NCI-H1105 (cell line): Measurements from ENCODE around the gene PCCA.
"Not testable (repeated sequence)": the region's sequence is repeated elsewhere in the genome, so short reads cannot be mapped to it uniquely, and the experiment has no call there.

Experiments used
- DNase-seq: peaks from one replicate; lab custom pipeline; 2025; lab: John Stamatoyannopoulos, UW

PCCA gene

DNA sequence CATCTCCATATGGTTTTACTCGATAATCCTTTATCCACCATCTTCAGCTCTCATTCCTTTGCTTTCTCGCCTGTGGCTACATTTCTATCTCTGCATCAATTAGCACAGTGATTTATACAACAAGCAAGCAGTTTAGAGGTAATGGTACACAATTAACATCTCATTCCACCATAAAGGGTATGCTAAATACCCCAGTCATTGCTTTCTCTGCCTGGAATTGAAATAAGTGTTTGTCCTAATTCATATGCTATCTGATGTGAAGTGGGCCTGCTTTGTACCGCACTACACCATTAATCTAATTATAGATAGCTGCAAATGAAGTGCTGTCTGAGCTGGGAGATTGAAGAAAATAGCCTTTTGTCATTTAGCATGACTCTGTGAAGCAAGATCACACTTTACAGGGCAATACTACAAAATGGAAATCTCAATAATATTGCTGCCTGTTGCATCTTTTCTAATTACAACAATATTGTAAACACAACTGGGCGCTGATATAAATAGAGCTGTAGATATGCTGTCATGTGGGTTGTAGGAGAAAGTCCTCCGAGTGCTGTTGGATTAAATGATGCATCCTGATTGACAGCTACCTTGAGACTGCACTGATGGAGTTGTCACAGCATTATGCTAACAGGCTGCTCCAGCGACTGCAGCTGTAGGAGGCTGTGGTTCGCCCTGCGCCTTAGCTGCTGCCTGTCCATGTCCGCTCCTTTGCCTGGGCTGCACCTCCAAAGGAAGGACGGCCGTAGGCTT lies 421.5 kb downstream of the PCCA start:
- DNase-seq, result peak; percentile 22

DNA sequence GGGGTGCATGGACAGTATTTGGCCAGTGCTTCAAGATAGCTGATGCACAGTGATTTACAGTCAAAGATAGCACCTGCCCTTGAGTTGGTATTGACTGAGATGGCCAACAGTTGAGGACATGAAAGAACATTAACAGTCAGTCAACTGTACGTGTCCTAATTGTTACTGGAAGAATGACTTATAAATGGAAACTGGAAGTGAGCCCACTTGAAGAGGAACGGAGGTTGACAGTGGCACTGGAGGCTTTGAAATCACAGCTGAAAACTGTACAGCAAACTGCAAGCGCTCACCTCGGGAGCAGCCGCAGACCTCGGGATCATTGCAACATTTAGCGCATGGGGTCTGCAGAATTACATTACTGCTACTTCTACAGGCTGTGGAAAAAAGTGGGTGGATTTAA lies 422.6 kb downstream of the PCCA start:
- no peak for DNase-seq

GRCh38 chr13:100512422-100512821 lies 423.5 kb downstream of the PCCA start:
- no peak for DNase-seq

GRCh38 chr13:100513171-100513570 lies 424.3 kb downstream of the PCCA start:
- DNase-seq, result no peak

- DNase-seq, result no peak
Observed at GRCh38 chr13:100513987-100514670, 425.2 kb downstream of the PCCA start.

- DNase-seq, result peak; percentile 56
Observed at GRCh38 chr13:100514788-100515409, 426.0 kb downstream of the PCCA start.

DNA sequence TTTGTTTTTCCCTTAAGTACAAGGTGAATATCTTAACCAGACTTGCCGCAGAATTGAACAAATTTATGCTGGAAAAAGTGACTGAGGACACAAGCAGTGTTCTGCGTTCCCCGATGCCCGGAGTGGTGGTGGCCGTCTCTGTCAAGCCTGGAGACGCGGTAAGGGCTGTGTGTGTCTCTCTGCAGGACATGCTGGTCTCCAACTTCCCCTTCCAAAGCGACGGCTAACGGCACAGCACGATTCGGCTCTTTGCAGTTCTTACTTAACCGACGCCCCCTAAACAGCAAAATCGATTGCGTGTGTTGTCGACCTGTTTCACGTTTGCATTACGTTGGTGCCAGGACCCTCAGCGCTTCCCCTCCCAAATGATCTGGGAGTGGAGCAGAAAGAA lies 426.5 kb downstream of the PCCA start:
- DNase-seq, result no peak

- no peak for DNase-seq
Observed at GRCh38 chr13:100517135-100517534, 428.2 kb downstream of the PCCA start.

- DNase-seq, result no peak
Observed at GRCh38 chr13:100517728-100518127, 428.8 kb downstream of the PCCA start.

DNA sequence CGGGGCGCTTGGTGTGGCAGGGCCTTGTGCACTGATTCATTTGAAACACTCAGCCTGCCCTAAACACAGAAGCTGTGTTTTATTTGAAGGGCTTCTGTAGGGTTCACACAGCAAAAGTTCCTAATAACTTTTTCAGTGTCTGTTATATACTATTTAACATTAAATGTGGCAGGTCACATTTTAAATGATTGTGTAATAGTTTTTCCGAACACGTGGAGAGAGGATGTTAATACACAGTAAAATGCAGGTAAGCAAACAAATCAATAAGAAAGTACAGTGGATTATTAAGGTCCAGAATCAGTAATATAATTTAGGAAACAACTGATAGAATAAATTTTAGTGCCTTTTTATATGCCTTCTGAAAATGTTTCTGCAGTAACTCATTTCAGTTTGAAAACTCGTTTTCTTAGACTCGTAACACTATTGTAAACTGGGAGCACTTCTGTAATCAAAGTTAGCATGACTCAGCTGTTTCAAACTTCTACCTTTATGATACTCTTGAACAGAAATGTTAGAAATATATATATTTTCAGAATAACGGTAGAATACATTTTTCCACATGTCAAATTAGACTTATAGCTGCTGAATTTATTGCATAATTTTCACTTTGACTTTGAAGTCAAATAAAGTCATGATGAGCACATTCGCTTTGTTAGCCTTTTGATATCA lies 429.6 kb downstream of the PCCA start:
- DNase-seq, result no peak

DNA sequence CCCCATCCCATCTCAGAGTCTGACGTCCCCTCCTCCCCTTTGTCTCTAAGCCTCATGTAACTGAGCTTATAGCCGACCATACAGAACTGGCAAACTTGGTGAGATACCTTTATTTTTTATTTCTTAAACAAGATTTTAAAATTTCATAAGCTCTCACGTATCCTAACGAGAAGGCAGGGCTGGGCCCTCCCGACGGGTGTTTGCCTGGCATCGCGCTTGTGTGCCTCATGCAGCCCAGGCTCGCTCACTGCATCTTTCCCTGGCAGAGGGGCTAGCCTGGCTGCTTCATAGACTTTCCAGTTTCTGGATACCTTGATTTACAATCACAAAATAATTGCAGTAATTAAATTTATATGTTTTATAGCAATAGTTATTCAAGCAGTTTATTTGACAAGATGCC lies 430.7 kb downstream of the PCCA start:
- no peak for DNase-seq

DNA sequence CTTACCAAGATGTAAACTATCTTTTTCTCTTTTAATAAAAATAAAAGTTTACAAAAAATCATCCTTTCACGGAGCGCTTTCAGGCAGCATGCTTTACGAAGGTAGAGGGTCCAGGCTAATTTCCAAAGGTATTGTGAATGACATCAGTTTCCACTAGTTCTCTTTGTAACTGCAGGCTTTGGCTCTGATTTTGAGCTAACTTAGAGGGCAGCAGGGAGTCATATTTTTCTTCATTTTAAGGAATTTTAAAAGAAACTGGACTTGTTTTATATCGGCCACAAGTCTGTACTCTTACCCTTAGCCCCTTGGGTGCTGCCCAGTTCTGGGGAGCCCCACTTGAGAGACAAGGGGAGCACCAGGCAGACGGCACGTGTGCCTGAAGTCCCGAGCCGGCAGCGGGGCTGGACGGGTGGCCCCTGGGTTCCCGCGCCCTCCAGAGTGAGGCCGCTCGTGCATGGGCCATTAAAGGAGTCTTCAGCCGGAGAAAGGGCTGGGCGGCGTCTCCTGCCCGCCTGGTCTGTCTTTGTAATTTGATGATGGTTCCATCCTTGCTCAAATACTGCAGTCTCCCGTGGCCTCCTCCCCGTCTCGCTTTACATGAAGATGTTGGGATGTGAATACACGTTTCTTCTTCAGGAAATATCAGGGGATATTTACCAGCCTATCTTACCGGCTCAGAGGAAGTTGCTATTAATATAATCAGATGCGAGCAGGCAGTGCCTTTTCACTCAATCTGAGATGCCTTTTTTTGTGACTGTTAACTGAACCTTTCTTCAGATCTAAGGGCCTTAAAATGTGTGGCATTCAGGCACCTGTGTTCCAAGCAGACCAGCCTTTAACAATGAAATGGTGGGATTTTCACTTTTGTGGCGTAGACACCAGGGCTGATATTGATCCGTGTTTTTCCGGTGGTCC lies 432.3 kb downstream of the PCCA start:
- no peak for DNase-seq

GRCh38 chr13:100521851-100522617 lies 433.1 kb downstream of the PCCA start:
- no peak for DNase-seq

DNA sequence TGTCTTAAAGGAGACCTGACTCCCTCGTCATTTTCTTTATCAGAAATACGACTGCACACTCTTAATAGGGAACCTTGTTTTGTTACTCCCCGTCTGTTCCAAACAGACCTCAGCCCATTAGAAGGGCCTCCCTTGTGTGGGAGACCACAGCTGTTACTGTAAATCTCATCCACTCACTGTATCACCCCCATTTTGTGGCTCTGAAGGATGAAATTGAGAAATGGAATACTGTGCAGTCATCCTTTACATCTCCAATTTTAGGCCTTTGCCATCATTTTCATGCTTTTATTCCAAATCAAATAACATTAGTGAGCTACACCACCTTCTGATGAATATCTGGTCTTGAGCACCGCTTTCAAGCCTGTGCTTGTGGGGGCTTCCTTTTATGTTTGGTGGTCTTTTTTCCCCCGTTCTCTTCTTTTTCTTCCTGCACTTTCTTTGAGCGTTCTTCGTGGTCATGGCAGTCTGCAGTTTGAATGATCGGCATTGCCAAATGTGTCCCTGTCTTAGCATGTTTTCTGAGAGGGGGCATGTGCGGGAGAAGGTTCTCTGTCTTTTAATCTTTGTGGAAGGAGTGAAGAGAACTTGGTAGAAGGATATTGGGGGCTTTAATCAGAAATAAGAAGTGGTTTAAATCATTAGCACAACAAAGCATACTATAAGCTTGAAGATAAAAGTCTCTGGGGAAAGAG lies 433.9 kb downstream of the PCCA start:
- DNase-seq, result no peak

DNA sequence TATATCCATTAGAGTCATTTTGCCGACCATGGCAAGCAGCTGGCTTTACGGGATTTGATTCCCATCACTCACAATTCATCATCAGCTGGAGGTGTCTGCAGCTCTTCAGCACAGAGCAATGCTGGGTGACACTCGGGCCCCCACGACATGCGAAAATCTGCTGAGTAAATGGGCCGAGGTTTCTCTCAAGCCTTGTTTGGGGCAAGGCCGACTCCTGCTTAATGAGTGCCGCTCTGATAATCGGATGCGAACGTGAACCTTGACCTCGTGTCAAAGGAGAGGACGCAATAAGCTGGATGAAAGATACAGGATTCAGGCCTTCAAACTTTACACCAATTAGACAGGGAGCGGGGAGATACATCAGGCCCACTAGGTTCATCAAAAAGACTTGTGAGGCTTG lies 434.5 kb downstream of the PCCA start:
- no peak for DNase-seq

DNA sequence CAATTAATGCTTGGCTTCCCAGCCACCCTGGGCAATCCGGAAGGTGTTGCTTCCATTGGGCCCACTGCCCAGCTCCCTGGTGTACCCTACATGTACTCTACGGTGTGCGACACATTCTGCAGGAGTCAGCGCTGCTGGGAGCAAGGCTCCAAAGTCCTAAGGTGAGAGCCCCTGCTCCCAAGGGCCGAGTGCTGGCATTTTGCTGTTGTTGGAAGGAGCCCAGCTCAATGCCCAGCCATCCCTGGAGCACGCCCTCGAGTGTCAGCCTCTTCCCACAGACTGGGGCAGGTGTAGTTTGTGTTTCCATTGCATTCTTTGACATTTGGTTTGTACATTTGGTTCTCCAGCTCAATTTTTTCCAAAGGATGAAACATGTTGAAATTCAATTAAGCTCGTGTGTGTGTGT lies 435.1 kb downstream of the PCCA start:
- DNase-seq, result no peak

- DNase-seq, result not testable (repeated sequence)
Observed at GRCh38 chr13:100524688-100525087, 435.8 kb downstream of the PCCA start.

DNA sequence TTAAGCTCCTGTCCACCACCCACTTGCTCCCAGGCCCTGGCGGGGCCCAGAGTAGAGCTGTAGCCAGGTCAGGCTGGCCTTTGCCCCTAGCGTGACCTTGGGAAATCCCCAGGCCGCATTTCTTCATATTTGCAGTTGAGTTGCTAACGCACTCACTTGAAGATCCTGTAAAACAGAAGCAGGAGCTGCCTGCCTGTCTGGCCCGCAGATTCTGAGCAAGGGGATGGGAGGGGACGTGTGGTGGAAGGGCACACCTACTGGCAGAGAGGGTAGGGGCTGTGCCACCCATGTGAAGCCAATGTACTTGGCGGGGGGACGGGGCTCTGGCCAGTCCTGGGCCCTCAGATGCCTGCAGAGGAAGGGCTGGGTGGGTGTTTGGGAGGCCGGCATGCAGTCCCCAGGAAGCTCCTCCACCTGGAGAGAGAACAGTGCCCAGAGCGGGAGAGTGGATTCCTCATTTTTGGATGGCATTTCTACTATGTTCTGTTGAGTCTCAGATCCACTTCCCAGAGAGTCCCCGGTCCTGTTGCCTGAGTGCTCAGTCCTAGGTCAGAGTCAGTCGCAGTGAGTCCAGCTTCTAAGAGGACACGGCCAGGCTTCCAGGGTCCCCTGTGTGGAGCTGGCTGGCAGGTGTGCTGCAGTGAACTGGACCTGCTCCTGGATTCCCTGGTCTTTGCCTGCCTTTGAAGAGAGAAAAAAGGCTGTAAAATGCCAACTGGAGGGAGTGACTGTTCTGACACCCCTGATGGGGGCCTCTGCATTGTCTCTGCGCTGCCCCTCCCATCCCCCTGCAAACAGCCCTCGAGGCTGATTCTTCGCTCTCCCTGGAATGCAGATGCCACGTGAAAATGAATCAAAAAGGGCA lies 436.8 kb downstream of the PCCA start:
- DNase-seq, result no peak

GRCh38 chr13:100526318-100527000 lies 437.6 kb downstream of the PCCA start:
- no peak for DNase-seq
